Suprapubic skin (tissue), 3 donors: ENCODE data around the gene EYS.

Experiments
- POLR2AphosphoS5 ChIP-seq, 3 donors: sonication (generic); formaldehyde crosslinking; IDR thresholded peaks; one replicate each; pipeline ENCODE4 v1.6.1; 2017; ENCODE audit warnings: antibody characterized with exemption in 3 of 3
- TF ChIP-seq, protein P1 (sequence below), 2 donors: fragments of 200-600 bp in 1 of 2; fragments of 450-650 bp in 1 of 2; sonication (generic) in 1 of 2; IDR thresholded peaks; one replicate each; pipeline ENCODE4 v1.5.1; 2016 to 2019; ENCODE audit warnings: antibody characterized with exemption in 2 of 2, mild to moderate bottlenecking in 1 of 2, moderate library complexity in 1 of 2

DNA sequence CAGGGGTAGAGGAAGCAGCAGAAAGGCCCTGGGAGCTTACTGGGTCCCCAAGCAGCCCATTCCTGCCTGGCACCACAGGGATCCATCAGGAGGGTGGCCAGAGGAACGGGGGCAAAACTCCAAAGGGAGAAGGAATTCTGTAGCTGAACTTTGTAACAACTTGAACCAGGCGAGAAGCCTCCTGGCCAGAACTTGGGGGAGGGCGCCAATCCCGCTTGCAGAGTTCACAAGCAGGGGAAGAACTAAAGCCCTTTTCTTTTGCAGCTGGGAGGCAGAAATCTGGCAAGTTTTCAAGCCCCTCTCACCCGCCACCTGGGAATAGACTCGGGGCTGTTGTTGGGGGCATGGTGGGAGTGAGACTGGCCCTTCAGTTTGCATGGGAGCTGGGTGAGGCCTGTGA lies 1882.3 kb downstream of the EYS start:
- TF ChIP-seq, protein P1, sequence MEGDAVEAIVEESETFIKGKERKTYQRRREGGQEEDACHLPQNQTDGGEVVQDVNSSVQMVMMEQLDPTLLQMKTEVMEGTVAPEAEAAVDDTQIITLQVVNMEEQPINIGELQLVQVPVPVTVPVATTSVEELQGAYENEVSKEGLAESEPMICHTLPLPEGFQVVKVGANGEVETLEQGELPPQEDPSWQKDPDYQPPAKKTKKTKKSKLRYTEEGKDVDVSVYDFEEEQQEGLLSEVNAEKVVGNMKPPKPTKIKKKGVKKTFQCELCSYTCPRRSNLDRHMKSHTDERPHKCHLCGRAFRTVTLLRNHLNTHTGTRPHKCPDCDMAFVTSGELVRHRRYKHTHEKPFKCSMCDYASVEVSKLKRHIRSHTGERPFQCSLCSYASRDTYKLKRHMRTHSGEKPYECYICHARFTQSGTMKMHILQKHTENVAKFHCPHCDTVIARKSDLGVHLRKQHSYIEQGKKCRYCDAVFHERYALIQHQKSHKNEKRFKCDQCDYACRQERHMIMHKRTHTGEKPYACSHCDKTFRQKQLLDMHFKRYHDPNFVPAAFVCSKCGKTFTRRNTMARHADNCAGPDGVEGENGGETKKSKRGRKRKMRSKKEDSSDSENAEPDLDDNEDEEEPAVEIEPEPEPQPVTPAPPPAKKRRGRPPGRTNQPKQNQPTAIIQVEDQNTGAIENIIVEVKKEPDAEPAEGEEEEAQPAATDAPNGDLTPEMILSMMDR (IDR thresholded peaks at IDR 0.05), result no peak
- no peak for TF ChIP-seq POLR2AphosphoS5 (IDR thresholded peaks at IDR 0.05)
